Measurements from ENCODE around the gene PLK1.
"Not testable (repeated sequence)": the region's sequence is repeated elsewhere in the genome, so short reads cannot be mapped to it uniquely, and the experiment has no call there.

Gene PLK1

DNA sequence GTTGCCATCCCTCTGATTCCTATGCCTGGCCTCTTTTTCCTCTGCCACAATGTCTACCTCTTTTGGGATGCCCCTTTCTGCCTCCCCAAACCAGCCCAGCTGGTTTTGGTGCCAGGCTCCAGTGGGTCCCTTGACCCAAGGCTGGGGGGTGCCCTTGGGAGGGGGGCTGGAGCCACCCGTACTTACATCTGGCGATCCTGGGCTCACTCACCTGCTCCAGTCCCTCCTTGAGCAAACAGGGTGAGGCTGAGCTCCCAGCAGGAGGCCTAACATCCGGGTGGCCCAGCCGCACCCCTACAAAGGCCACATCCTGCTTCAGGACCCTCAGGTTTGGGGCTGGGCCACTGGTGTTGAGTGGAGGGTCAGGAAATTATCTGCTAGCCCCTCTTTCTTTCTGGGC lies 33.1 kb downstream of the PLK1 start:
- no peak for DNase-seq

DNA sequence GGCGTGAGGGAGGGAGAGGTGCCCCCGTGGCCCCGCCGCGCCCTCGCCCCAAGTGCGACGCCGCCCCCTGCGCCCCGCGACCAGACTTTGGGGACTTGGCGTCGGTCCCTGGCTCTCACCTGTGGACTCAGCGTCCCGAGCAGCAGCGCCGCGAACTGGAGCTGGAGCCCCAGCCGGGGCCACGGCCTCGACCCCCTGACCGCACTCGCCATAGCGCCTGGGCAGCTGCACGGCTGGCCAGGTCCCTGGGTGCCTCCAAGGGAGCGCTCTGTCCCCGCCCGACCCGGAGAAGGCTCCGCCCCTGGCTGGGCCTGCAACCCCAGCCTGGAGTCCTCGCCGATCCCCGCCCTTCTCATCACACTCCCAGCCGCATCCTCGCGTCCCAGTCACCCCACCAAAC lies 34.3 kb downstream of the PLK1 start, which contains the start of gene ERN2:
Gene ERN2 (minus strand): TSS at position 247 of the 400 bp plus-strand sequence. CDS start 35 bp downstream, at position 212.
- DNase-seq: no peak

- DNase-seq: no peak
These were observed 37.8 kb downstream of the PLK1 start for GRCh38 chr16:23716484-23716883.

DNA sequence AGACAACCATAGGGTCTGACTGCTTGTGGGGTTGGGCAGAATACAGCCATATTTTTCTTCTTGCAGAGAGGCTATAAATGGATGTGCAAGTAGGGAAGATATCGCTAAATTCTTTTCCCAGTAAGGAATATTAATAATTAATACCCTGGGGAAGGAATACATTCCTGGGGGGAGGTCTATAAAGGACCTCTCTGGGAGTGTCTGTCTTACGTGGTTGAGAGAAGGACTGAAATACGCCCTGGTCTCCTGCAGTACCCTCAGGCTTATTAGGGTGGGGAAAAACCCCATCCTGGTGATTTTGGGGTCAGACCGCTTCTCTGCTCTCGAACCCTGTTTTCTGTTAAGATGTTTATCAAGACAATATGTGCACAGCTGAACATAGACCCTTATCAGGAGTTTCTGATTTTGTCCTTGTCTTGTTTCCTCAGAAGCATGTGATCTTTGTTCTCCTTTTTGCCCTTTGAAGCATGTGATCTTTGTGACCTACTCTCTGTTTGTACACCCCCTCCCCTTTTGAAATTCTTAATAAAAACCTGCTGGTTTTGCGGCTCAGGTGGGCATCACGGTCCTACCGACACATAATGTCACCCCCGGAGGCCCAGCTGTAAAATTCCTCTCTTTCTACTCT lies 44.0 kb downstream of the PLK1 start:
- not testable (repeated sequence) for DNase-seq

GRCh38 chr16:23724096-23724784 lies 45.6 kb downstream of the PLK1 start:
- DNase-seq: no peak

- DNase-seq: no peak
These were observed 46.1 kb downstream of the PLK1 start for GRCh38 chr16:23724785-23725131.

DNA sequence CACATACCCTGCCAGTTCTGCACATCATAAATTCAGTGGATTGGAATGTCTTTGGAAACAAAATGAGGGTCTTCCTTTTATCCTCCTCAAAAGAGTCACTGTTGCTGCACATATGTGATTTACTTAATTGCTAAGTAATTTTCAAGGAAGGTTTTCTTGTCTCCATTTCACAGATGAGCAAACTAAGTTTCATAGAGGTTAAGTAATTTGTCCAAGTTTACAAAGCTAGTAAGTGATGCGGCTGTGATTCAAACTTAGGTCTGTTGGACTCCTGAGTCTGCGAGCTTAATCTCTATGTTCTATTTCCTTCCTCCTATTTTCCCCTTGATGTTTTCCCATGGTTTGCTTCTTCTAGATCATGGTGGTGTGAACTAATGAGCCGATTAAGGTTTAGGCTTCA lies 48.0 kb downstream of the PLK1 start:
- no peak for DNase-seq

GRCh38 chr16:23728112-23728477 lies 49.4 kb downstream of the PLK1 start:
- DNase-seq: no peak

GRCh38 chr16:23729503-23730424 lies 51.1 kb downstream of the PLK1 start:
- no peak for DNase-seq

DNA sequence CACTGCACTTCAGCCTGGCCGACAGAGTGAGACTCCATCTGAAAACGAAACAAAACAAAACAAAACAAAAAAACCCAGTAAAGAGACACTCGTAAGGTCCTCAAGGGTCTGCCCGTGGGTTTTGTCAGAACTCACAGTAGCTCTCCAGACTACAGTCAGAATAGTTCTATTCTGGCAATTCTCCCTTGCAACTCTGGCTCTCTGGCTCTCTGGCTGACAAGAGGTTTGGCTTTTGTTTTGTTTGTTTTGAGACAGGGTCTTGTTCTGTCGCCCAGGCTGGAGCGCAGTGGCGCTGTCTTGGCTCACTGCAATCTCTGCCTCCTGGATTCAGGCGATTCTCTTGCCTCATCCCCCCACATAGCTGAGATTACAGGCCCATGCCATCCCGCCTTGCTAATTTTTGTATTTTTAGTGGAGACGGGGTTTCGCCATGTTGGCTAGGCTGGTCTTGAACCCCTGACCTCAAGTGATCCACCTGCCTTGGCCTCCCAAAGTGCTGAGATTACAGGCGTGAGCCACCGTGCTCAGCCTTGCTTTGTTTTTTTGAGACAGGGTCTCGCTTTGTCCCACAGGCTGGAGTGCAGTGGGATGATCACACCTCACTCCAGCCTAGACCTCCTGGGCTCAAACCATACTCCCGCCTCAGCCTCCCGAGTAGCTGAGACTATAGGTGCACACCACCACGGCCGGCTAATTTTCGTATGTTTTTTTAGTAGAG lies 55.6 kb downstream of the PLK1 start:
- no peak for DNase-seq

DNA sequence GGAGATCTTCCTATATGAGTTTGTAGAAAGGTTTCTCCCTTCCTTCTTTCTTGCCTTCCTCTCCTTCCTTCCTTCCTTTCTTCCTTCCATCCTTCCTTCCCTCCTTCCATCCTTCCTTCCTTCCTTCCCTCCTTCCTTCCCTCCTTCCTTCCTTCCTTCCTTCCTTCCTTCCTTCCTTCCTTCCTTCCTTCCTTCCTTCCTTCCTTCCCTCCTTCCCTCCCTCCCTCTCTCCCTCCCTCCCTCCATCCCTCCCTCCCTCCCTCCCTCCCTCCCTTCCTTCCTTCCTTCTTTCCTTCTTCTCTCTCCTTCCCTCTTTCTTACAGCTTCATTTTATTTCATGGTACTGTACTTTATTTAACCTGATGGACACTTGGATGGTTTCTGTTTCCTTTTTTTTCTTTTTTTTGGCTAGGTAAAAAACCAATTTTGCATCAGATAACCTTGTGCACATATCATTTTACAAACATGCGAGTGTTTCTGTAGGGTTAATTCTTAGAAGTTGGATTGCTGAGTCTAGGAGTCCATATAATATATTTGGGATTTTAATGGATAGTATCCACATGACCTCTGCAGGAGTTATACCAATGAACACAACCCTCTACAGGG lies 58.8 kb downstream of the PLK1 start:
- not testable (repeated sequence) for DNase-seq

DNA sequence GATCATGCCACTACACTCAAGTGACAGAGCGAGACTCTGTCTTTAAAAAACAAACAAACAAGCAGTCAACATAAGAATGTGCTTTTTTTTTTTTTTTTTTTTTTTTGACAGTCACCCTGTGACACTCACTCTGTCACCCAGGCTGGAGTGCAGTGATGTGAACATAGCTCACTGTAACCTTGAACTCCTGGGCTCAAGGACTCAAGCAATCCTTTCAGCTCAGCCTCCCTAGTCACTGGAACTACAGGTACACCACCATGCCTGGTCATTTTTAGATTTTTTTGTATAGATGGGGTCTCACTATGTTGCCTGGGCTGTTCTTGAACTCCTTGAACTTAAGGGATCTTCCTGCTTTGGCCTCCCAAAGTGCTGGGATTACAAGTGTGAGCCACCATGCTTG lies 60.8 kb downstream of the PLK1 start:
- DNase-seq: no peak

All from T-helper 9 cell (primary cell).